Kasumi-1 (cell line): ENCODE measurements around the gene GPR158.

Experiments
- DNase-seq, 2 experiments: peaks; one replicate each; lab custom pipeline; 2025; lab: John Stamatoyannopoulos, UW

GPR158 gene

DNA sequence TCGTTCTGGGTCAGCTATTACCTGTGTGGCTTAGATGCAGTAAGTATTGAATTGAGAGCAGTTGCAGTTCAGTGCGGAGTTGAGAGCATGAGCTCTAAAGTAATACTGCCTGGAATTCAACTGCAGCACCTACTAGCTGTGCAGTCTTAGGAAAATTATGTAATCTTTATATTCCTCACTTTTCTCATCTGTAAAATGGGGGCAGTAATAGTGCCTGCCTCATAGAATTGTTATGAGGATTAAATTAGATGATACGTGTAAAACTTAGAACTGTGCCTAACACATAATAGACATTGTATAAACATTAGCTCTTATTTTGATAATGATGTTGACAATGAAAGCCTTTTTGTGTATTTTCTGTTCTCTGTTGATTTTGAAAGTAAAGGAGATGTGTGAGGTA lies 330.0 kb downstream of the GPR158 start:
- no peak for DNase-seq

DNA sequence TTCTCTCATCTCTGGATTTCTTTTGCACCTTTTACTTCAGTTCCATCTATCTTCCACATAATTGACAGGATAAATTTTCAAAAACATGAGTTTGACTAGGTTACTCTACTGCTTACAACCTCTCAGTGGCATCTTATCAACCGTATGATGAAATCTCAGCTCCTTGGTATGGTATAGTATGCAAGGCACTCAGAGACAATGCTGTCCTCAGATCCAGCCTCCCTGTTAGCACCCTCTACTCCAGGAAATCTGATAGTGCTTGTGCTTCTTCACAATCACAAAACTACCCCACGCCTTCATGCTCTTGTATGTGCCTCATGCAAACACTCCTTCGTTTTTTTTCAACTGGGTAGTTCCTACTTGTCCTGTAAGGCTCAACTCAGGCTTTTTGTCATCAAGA lies 330.7 kb downstream of the GPR158 start:
- DNase-seq: no peak

GRCh38 chr10:25506821-25507335 lies 332.1 kb downstream of the GPR158 start:
- DNase-seq: no peak

- DNase-seq: no peak
Measured at GRCh38 chr10:25508112-25508815, 333.5 kb downstream of the GPR158 start.

- DNase-seq: no peak
Measured at GRCh38 chr10:25509151-25509550, 334.4 kb downstream of the GPR158 start.

GRCh38 chr10:25522294-25522693 lies 347.5 kb downstream of the GPR158 start:
- DNase-seq: no peak

DNA sequence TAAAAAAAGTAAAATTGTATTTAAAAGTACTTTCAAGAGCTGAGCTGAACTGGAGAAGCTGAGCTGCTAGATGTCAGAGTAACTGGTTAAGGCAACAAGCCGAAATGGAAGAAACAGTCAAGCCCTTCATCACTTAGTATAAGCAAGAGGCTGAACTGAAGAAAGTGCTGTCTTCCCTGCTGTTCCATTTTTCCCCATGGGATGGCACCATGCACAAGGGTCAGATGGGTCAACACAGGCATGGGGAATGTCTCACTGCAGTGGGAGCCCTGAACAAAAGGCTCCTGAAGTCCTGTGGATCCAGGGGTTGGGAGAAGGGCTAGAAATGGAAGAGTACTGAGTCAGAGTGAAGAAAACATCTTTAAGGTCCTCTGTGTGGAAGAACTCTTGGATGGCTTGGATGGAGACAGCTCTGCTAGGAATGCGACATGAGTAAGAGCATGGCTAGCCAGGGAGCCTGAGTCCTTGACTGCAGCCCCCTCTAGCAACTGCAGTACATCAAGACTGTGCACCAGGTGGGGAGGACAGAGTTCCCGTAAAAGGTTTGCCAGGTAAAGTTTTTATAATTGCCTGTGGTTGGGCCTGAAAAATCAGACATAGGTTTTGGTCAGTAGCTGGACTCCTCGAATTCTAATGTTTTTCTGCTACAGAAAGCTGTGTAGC lies 348.3 kb downstream of the GPR158 start:
- no peak for DNase-seq

- DNase-seq: no peak
Measured at GRCh38 chr10:25530306-25530705, 355.5 kb downstream of the GPR158 start.

GRCh38 chr10:25531457-25532061 lies 356.8 kb downstream of the GPR158 start:
- no peak for DNase-seq

GRCh38 chr10:25532213-25532612 lies 357.4 kb downstream of the GPR158 start:
- DNase-seq: no peak

DNA sequence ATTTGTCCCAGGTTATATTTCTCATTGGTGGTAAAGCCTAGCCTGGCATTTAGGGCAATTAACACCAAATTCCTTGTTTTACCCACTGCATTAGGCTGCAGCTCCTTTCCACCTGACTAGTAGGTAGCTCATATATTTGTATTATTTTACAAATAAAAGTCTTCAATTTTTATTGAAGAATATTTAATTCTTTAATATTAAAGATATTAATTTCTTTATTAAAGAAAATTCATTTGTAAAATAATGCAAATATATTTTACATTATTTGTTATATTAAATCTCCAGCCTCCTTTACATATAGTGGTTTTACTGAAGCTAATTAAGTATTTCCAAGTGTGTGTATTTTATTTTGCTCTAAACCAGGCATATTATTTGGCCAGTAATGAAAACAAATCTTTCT lies 361.2 kb downstream of the GPR158 start:
- DNase-seq: no peak

- DNase-seq: no peak
Measured at GRCh38 chr10:25547382-25547781, 372.6 kb downstream of the GPR158 start.

GRCh38 chr10:25552283-25552919 lies 377.6 kb downstream of the GPR158 start:
- DNase-seq: no peak

DNA sequence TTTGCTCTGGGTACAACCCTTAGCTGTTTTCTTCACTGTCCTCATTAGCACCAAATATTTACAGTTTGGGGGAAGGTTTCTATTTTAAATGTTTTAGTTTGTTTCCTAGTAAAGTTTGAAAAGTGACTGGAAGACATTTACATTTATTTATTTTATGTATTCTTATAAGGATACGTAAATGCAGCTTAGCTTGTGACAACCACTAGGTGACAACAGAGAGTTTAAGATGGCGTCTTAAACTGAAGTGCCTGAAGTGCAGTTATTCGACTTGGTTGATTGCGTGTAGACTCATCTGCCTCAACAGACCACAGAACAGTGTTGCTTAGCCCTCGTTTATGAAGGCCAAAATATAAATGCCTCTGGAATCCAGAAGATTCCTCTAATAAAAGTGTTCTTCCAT lies 381.1 kb downstream of the GPR158 start:
- no peak for DNase-seq

DNA sequence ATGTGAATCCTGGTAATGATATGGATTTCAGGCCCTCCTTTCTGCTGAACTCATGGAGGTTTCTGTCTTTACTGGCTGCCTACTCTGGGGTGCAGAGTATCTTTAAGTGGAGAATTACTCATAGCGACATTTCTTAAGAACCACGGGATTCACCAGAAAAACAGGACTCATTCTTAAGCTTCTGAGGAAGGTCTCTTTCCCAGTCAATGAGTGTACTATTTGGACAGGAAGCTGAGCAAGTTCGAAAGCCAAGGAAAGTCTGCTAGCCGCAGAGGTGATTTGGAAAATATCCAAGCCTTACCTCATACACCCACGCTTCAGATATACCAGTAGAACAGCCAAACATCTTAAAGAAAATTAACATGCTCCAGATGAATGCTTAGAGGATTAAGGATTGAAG lies 381.7 kb downstream of the GPR158 start:
- no peak for DNase-seq

DNA sequence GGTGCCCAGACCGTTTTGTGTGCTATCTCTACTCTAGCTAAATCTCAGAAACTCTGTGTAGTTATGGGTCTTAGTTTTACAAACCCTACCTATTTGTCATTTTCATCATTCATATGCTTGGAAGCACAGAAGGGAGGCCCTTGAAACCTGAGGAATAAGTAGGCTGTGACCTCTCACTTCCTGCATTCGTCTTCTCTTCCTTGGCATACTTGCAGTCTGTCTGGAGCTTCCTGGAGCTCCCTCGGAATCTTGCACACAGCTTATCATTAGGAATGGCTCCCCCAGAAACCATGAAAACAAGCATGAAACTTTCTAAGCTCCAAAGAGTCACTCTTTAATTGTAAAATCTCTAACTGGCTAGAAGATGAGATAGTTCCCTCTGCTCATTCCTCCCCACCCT lies 382.3 kb downstream of the GPR158 start:
- no peak for DNase-seq

- no peak for DNase-seq
Measured at GRCh38 chr10:25561758-25562157, 387.0 kb downstream of the GPR158 start.

GRCh38 chr10:25562547-25562946 lies 387.7 kb downstream of the GPR158 start:
- no peak for DNase-seq

- no peak for DNase-seq
Measured at GRCh38 chr10:25564351-25564750, 389.6 kb downstream of the GPR158 start.

DNA sequence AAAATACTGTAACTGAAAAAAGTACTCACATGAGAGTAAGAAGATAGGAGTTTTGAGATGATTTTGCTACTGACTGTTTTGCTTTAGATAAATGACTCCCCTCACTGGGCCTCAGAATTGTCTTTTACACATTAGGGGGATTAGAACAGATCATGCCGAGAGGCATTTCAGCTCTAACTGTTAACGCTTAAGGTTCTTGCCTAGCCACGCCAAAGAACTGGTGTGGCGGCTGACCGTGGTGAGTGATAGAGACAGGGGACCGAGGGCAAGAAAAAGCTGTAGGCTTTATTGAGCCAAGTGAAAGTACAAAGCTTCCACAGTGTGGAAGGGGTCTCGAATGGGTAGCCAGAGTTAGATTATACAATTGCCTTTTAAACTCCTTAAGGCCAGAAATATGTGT lies 390.8 kb downstream of the GPR158 start:
- DNase-seq: no peak

DNA sequence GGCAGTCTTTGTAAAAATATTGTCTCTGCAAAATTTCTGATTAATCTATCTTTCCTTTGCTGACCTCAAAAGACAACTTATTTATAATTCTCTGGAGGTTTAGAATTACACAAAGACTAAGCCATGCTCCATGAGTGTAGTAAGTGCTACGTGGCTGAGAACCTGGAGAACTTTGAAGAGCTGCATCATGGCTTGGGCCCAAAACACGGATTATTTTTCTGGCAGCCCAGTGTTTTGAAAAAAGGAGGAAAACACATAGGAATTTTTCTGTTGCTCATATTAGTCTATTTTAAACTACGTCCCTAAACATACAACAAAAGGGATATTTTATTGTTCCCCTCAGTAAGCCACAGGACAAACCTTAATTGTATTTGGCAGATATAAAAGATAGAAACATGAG lies 398.5 kb downstream of the GPR158 start:
- no peak for DNase-seq

DNA sequence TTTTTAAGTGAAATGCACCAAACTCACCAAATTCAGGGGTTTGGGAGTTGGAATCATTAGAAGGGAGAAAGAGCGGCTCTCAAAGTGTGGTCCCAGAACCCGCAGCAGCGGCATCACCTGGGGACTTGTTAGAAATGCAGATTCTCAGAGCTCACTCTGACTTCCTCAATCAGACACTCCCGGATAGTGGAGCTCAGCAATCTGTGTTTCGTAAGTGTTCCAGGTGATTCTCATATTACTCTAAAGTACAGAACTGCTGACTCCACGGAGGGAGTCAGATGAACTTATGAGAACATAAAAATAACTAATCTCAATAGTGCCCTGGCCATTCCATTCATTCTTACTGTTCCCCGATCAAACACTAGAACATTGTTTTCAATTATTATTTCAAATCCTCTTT lies 400.5 kb downstream of the GPR158 start:
- no peak for DNase-seq

DNA sequence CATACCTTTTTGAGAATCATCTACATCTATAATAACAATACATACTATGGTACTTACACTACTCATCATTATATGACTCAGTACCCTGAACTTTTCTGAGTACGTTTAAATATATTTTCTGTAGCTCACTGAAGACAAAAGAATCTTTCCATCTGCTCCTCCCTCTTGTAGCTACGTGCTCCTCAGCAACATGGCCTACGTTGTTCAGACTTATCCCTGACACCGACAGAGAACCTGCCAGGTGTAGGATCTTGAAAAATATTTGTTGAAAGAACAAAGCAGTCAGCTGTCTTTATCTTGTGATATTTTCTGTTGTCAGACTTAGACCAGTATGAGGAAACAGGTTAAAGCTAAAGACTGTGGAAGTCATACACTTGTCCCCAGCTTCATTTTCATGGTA lies 403.3 kb downstream of the GPR158 start:
- no peak for DNase-seq
